Measurements from ENCODE around the gene GALNT13.

DNA sequence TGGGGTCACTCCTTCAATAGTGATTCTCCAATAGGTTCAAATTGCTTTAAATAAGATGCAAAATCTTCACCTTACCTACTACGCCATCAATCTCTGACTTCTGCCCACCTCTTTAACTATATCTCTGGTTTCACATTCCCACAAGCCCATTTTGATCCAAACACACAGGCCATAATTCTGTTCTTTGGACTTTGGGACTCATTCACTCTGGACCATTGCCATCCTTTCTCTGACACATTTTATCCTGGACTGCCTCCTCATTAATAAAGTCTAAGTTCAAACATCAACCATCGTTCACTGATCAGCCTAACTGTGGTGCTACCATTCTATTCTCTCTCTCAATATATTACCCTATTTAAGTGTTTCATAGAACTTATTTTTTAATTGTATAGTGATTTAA is 332.2 kb downstream of the GALNT13 start:
- TF ChIP-seq, protein P1, sequence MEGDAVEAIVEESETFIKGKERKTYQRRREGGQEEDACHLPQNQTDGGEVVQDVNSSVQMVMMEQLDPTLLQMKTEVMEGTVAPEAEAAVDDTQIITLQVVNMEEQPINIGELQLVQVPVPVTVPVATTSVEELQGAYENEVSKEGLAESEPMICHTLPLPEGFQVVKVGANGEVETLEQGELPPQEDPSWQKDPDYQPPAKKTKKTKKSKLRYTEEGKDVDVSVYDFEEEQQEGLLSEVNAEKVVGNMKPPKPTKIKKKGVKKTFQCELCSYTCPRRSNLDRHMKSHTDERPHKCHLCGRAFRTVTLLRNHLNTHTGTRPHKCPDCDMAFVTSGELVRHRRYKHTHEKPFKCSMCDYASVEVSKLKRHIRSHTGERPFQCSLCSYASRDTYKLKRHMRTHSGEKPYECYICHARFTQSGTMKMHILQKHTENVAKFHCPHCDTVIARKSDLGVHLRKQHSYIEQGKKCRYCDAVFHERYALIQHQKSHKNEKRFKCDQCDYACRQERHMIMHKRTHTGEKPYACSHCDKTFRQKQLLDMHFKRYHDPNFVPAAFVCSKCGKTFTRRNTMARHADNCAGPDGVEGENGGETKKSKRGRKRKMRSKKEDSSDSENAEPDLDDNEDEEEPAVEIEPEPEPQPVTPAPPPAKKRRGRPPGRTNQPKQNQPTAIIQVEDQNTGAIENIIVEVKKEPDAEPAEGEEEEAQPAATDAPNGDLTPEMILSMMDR (IDR thresholded peaks at IDR 0.05; ENCODE audit: low read length) = no peak
- TF ChIP-seq EZH2 (optimal IDR thresholded peaks at IDR 0.05; ENCODE audit: low read depth, low read length) (no peak), EZH2phosphoT487 (IDR thresholded peaks at IDR 0.05; ENCODE audit: low read length) (no peak)

All from MM.1S (cell line).